RWPE2 (cell line): ENCODE measurements around the gene ZNF575.

Source experiments
- ATAC-seq: fragments of 200-7000 bp; cut with Tn5 transposase; 3 replicates; pipeline ENCODE4 v1.9.1; 2021; ENCODE audit warnings: low read depth
- DNase-seq: peaks from one replicate; pipeline ENCODE4 v3.0.0-alpha.2; 2020; ENCODE audit warnings: low spot score
- H3K27ac ChIP-seq: fragments of 450-650 bp; 2 replicates; pipeline ENCODE4 v1.5.1; 2017; ENCODE audit warnings: mild to moderate bottlenecking; ENCODE audit not compliant: poor library complexity, severe bottlenecking
- H3K27me3 ChIP-seq: fragments of 250-450 bp; sonication (Bioruptor Pico); 2 replicates; pipeline ENCODE4 v1.5.1; 2021; ENCODE audit warnings: mild to moderate bottlenecking, moderate library complexity; ENCODE audit not compliant: insufficient read depth, poor library complexity, severe bottlenecking
- H3K36me3 ChIP-seq: fragments of 250-450 bp; sonication (Bioruptor Pico); 2 replicates; pipeline ENCODE4 v1.5.1; 2020; ENCODE audit warnings: low read depth, mild to moderate bottlenecking, moderate library complexity
- H3K4me1 ChIP-seq: fragments of 250-450 bp; sonication (Bioruptor Pico); 2 replicates; pipeline ENCODE4 v1.5.1; 2021; ENCODE audit warnings: mild to moderate bottlenecking, moderate library complexity; ENCODE audit not compliant: insufficient read depth, poor library complexity, severe bottlenecking
- H3K4me3 ChIP-seq: fragments of 250-450 bp; sonication (Bioruptor Pico); 2 replicates; pipeline ENCODE4 v1.5.1; 2021; ENCODE audit warnings: mild to moderate bottlenecking, moderate library complexity; ENCODE audit not compliant: severe bottlenecking
- H3K9me3 ChIP-seq: fragments of 250-450 bp; sonication (Bioruptor Pico); 2 replicates; pipeline ENCODE4 v1.5.1; 2021; ENCODE audit warnings: mild to moderate bottlenecking, moderate library complexity; ENCODE audit not compliant: severe bottlenecking
- CTCF ChIP-seq: fragments of 450-650 bp; IDR thresholded peaks from one replicate; pipeline ENCODE4 v1.5.1; 2017; ENCODE audit warnings: mild to moderate bottlenecking, moderate library complexity; ENCODE audit not compliant: poor library complexity, severe bottlenecking

Gene ZNF575

GRCh38 chr19:43540381-43540780, 7.4 kb downstream of the ZNF575 start:
- Histone ChIP-seq H3K4me3 (no peak overlapping the region), H3K27me3 (no peaks in the 10 kb centered on the region), H3K4me1 (no peaks in the 10 kb centered on the region), H3K9me3 (no peaks in the 10 kb centered on the region), H3K36me3 (peaks cover 40% of the 10 kb centered on the region), H3K27ac (no peak overlapping the region)
- no peak for ATAC-seq
- TF ChIP-seq CTCF = no peak
- DNase-seq = no peak

- H3K27ac ChIP-seq = no peak overlapping the region
- H3K4me1 ChIP-seq = no peaks in the 10 kb centered on the region
- peaks cover 40% of the 10 kb centered on the region for H3K36me3 ChIP-seq
- H3K9me3 ChIP-seq = no peaks in the 10 kb centered on the region
- no peak for ATAC-seq
- no peaks in the 10 kb centered on the region for H3K27me3 ChIP-seq
- no peak overlapping the region for H3K4me3 ChIP-seq
- DNase-seq = no peak
- TF ChIP-seq CTCF = no peak
Measured at GRCh38 chr19:43541920-43542650, 9.1 kb downstream of the ZNF575 start.

- Histone ChIP-seq H3K27me3 (no peaks in the 10 kb centered on the region), H3K36me3 (peaks cover 31% of the 10 kb centered on the region)
Measured at GRCh38 chr19:43544077-43544476, 11.1 kb downstream of the ZNF575 start.

GRCh38 chr19:43545276-43545675, 12.3 kb downstream of the ZNF575 start:
- ATAC-seq (no peak), DNase-seq (no peak)
- peaks cover 33% of the 10 kb centered on the region for H3K36me3 ChIP-seq
- TF ChIP-seq CTCF = no peak
- H3K4me3 ChIP-seq = no peak overlapping the region
- no peaks in the 10 kb centered on the region for H3K4me1 ChIP-seq
- no peaks in the 10 kb centered on the region for H3K9me3 ChIP-seq
- H3K27ac ChIP-seq = no peak overlapping the region
- H3K27me3 ChIP-seq = no peaks in the 10 kb centered on the region

More at GRCh38 chr19:43544077-43544476, 11.1 kb downstream of the ZNF575 start:
- H3K4me3 ChIP-seq = no peak overlapping the region
- DNase-seq (no peak), ATAC-seq (no peak)
- no peaks in the 10 kb centered on the region for H3K9me3 ChIP-seq
- H3K27ac ChIP-seq = no peak overlapping the region
- no peaks in the 10 kb centered on the region for H3K4me1 ChIP-seq
- TF ChIP-seq CTCF = no peak

GRCh38 chr19:43545981-43546380, 13.0 kb downstream of the ZNF575 start:
- Histone ChIP-seq H3K27ac (no peak overlapping the region), H3K4me3 (no peak overlapping the region), H3K4me1 (no peaks in the 10 kb centered on the region), H3K9me3 (no peaks in the 10 kb centered on the region), H3K36me3 (peaks cover 33% of the 10 kb centered on the region), H3K27me3 (no peaks in the 10 kb centered on the region)
- ATAC-seq (no peak), DNase-seq (no peak)
- TF ChIP-seq CTCF = no peak
